Measurements from ENCODE around the gene HIVEP1. TPM values are rescaled to one million over a fixed set of nuclear protein-coding genes. Genes with fewer than 3 reads are reported as not detected.

HIVEP1 gene
- total and polyA plus RNA-seq, 2 of the 13 experiments (the other 11 are each of a cell fraction or from before 2014, with no cell fraction given): 7.4 to 9.9 TPM

DNA sequence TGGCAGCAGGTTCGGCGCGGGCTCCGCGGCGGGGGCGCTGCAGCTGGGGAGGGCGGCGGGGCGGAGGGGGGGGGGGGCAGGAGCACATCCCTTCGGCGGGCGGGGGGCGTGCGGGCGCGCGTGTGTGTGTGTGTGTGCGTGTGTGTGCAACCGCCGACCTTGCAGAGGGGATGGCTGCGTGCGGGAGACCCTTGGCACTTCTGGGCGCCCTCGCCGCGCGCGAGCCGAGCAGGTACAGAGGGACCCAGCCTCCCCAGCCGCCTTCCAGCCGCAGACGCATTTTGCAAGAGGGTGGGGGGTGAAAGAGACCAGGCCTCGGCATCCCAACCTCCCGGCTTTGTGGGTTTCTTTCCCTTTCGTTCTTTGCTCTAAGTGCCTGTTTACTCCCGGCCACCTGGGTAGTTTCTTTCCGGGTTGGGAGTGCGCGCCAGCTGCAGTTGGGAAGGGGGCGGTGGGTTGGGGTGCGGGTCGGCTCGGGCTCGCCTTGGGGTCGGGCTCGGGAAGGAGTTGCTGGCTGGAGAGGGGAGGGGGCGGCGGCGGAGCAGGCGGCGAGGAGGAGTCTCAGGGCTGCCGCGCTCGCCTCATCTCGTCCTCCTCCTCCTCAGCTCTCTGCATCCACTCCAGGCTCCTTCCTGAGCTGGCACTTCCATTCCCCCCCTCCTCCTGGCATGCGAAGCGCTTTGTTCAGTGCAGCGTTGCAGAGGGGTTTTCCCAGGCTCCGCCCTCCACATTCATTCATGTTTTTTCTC, 620 bp downstream of the HIVEP1 start (continued):
- TF ChIP-seq, protein P1, sequence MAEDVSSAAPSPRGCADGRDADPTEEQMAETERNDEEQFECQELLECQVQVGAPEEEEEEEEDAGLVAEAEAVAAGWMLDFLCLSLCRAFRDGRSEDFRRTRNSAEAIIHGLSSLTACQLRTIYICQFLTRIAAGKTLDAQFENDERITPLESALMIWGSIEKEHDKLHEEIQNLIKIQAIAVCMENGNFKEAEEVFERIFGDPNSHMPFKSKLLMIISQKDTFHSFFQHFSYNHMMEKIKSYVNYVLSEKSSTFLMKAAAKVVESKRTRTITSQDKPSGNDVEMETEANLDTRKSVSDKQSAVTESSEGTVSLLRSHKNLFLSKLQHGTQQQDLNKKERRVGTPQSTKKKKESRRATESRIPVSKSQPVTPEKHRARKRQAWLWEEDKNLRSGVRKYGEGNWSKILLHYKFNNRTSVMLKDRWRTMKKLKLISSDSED (CRISPR knock-in tag; IDR thresholded peaks at IDR 0.05): no peak
- TF ChIP-seq ETV5 (CRISPR knock-in tag; IDR thresholded peaks at IDR 0.05; ENCODE audit: borderline replicate concordance) (no peak), RAD21 (CRISPR knock-in tag; IDR thresholded peaks at IDR 0.05) (peak; percentile 6; the same call in 1 of the 2 replicates), FOSL2 (CRISPR knock-in tag; IDR thresholded peaks at IDR 0.05) (no peak; the same call in 1 of the 2 replicates), ZNF572 (CRISPR knock-in tag; IDR thresholded peaks at IDR 0.05) (no peak), THAP11 (CRISPR knock-in tag; IDR thresholded peaks at IDR 0.05) (0 out of 2 replicates have a peak, but pooled peaks have one; percentile 17), EHMT2 (IDR thresholded peaks at IDR 0.05; ENCODE audit: borderline replicate concordance, low read depth, low read length) (no peak), KLF12 (CRISPR knock-in tag; IDR thresholded peaks at IDR 0.05; ENCODE audit: borderline replicate concordance) (no peak), PCBP1 (IDR thresholded peaks at IDR 0.05; ENCODE audit: borderline replicate concordance, low read depth, low read length) (0 out of 2 replicates have a peak, but pooled peaks have one; percentile 70), DNMT3B (CRISPR knock-in tag; conservative IDR thresholded peaks at IDR 0.05) (no peak), EZH2 (conservative IDR thresholded peaks at IDR 0.05; ENCODE audit: low read depth, low read length) (no peak), CC2D1A (CRISPR knock-in tag; IDR thresholded peaks at IDR 0.05) (no peak), HDAC1 (CRISPR knock-in tag; IDR thresholded peaks at IDR 0.05) (peak; percentile 76), SRSF9 (IDR thresholded peaks at IDR 0.05; ENCODE audit: borderline replicate concordance, insufficient read depth, low read depth, low read length, poor library complexity, severe bottlenecking) (no peak), ZNF224 (CRISPR knock-in tag; IDR thresholded peaks at IDR 0.05) (no peak)
- TF ChIP-seq, protein P2, sequence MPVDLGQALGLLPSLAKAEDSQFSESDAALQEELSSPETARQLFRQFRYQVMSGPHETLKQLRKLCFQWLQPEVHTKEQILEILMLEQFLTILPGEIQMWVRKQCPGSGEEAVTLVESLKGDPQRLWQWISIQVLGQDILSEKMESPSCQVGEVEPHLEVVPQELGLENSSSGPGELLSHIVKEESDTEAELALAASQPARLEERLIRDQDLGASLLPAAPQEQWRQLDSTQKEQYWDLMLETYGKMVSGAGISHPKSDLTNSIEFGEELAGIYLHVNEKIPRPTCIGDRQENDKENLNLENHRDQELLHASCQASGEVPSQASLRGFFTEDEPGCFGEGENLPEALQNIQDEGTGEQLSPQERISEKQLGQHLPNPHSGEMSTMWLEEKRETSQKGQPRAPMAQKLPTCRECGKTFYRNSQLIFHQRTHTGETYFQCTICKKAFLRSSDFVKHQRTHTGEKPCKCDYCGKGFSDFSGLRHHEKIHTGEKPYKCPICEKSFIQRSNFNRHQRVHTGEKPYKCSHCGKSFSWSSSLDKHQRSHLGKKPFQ (CRISPR knock-in tag; IDR thresholded peaks at IDR 0.05; ENCODE audit: insufficient replicate concordance): no peak
- TF ChIP-seq, protein P3, sequence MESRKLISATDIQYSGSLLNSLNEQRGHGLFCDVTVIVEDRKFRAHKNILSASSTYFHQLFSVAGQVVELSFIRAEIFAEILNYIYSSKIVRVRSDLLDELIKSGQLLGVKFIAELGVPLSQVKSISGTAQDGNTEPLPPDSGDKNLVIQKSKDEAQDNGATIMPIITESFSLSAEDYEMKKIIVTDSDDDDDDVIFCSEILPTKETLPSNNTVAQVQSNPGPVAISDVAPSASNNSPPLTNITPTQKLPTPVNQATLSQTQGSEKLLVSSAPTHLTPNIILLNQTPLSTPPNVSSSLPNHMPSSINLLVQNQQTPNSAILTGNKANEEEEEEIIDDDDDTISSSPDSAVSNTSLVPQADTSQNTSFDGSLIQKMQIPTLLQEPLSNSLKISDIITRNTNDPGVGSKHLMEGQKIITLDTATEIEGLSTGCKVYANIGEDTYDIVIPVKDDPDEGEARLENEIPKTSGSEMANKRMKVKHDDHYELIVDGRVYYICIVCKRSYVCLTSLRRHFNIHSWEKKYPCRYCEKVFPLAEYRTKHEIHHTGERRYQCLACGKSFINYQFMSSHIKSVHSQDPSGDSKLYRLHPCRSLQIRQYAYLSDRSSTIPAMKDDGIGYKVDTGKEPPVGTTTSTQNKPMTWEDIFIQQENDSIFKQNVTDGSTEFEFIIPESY (CRISPR knock-in tag; IDR thresholded peaks at IDR 0.05): no peak
- TF ChIP-seq, protein P4, sequence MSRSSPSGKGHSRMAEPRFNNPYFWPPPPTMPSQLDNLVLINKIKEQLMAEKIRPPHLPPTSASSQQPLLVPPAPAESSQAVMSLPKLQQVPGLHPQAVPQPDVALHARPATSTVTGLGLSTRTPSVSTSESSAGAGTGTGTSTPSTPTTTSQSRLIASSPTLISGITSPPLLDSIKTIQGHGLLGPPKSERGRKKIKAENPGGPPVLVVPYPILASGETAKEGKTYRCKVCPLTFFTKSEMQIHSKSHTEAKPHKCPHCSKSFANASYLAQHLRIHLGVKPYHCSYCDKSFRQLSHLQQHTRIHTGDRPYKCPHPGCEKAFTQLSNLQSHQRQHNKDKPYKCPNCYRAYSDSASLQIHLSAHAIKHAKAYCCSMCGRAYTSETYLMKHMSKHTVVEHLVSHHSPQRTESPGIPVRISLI (CRISPR knock-in tag; IDR thresholded peaks at IDR 0.05; ENCODE audit: borderline replicate concordance): no peak
- TF ChIP-seq, protein P5, sequence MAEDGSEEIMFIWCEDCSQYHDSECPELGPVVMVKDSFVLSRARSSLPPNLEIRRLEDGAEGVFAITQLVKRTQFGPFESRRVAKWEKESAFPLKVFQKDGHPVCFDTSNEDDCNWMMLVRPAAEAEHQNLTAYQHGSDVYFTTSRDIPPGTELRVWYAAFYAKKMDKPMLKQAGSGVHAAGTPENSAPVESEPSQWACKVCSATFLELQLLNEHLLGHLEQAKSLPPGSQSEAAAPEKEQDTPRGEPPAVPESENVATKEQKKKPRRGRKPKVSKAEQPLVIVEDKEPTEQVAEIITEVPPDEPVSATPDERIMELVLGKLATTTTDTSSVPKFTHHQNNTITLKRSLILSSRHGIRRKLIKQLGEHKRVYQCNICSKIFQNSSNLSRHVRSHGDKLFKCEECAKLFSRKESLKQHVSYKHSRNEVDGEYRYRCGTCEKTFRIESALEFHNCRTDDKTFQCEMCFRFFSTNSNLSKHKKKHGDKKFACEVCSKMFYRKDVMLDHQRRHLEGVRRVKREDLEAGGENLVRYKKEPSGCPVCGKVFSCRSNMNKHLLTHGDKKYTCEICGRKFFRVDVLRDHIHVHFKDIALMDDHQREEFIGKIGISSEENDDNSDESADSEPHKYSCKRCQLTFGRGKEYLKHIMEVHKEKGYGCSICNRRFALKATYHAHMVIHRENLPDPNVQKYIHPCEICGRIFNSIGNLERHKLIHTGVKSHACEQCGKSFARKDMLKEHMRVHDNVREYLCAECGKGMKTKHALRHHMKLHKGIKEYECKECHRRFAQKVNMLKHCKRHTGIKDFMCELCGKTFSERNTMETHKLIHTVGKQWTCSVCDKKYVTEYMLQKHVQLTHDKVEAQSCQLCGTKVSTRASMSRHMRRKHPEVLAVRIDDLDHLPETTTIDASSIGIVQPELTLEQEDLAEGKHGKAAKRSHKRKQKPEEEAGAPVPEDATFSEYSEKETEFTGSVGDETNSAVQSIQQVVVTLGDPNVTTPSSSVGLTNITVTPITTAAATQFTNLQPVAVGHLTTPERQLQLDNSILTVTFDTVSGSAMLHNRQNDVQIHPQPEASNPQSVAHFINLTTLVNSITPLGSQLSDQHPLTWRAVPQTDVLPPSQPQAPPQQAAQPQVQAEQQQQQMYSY (CRISPR knock-in tag; IDR thresholded peaks at IDR 0.05): no peak

Data from HepG2 (cell line).